ENCODE data around the gene NCBP3. TPM values are rescaled to one million over a fixed set of nuclear protein-coding genes. Genes with fewer than 3 reads are reported as not detected.
"Not testable (repeated sequence)": the region's sequence is repeated elsewhere in the genome, so short reads cannot be mapped to it uniquely, and the experiment has no call there.

NCBP3 gene
- total RNA-seq, 1 experiment from 2014 or later: 58.5 TPM

- Histone ChIP-seq H3F3A (ENCODE audit: insufficient read depth, low read depth) (no peaks in the 10 kb centered on the region), H3K4me2 (no peak overlapping the region), H3K27ac (no peak overlapping the region), H3K4me1 (replicated peaks; ENCODE audit: insufficient read depth) (no peaks in the 10 kb centered on the region), H3K27me3 (ENCODE audit: insufficient read depth, low read depth) (no peaks in the 10 kb centered on the region), H2AFZ (no peak overlapping the region), H3K79me2 (ENCODE audit: low read depth) (no peaks in the 10 kb centered on the region), H3K9me2 (ENCODE audit: insufficient read depth) (no peaks in the 10 kb centered on the region), H4K20me1 (ENCODE audit: insufficient read depth) (no peaks in the 10 kb centered on the region), H3K4me3 (no peak overlapping the region), H3K36me3 (ENCODE audit: low read depth) (no peaks in the 10 kb centered on the region), H3K9me3 (ENCODE audit: insufficient read depth, low read depth) (no peaks in the 10 kb centered on the region)
- no peak for TF ChIP-seq CTCF (conservative IDR thresholded peaks at IDR 0.05)
- TF ChIP-seq EZH2 (IDR thresholded peaks at IDR 0.05; ENCODE audit: low read depth): no peak
- ChIA-PET POLR2A (ENCODE audit: unreplicated experiment) (no interaction called here), CTCF (no interaction called here)
- intact Hi-C loops (cut with micrococcal nuclease; ENCODE audit: unreplicated experiment): loop anchor here (5.0 kb wide), 1 partner anchor 551 kb away; no protein-coding TSS in a partner anchor
- no peak for DNase-seq
- BruUV-seq (replicated peaks): no TSS peak
Measured at GRCh38 chr17:3860939-3861700, 15.1 kb upstream of the NCBP3 start.

GRCh38 chr17:3859940-3860339 is 13.9 kb upstream of the NCBP3 start:
- H3K79me2 ChIP-seq (ENCODE audit: low read depth): no peaks in the 10 kb centered on the region
- ChIA-PET CTCF (no interaction called here), POLR2A (ENCODE audit: unreplicated experiment) (interaction anchor here (0.8 kb wide), 1 partner anchor 167 kb away, joined by 8 read pairs; no protein-coding TSS in a partner anchor)
- H3K4me3 ChIP-seq: no peak overlapping the region
- H3K9me2 ChIP-seq (ENCODE audit: insufficient read depth): no peaks in the 10 kb centered on the region
- H4K20me1 ChIP-seq (ENCODE audit: insufficient read depth): no peaks in the 10 kb centered on the region
- H3K27me3 ChIP-seq (ENCODE audit: insufficient read depth, low read depth): no peaks in the 10 kb centered on the region
- H3K27ac ChIP-seq: no peak overlapping the region
- BruUV-seq (replicated peaks): no TSS peak
- DNase-seq: no peak
- H3K4me1 ChIP-seq (replicated peaks; ENCODE audit: insufficient read depth): no peaks in the 10 kb centered on the region
- no peak overlapping the region for H3K4me2 ChIP-seq
- no peaks in the 10 kb centered on the region for H3K36me3 ChIP-seq (ENCODE audit: low read depth)
- no peaks in the 10 kb centered on the region for H3F3A ChIP-seq (ENCODE audit: insufficient read depth, low read depth)
- TF ChIP-seq CTCF (conservative IDR thresholded peaks at IDR 0.05) (no peak), EZH2 (IDR thresholded peaks at IDR 0.05; ENCODE audit: low read depth) (no peak)
- H2AFZ ChIP-seq: no peak overlapping the region
- no peaks in the 10 kb centered on the region for H3K9me3 ChIP-seq (ENCODE audit: insufficient read depth, low read depth)
- intact Hi-C loops (cut with micrococcal nuclease; ENCODE audit: unreplicated experiment): loop anchor here (5.0 kb wide), 1 partner anchor 552 kb away; no protein-coding TSS in a partner anchor

- ChIA-PET POLR2A (ENCODE audit: unreplicated experiment) (no interaction called here), CTCF (interaction anchor here (0.7 kb wide), 2 partner anchors 112 to 122 kb away, joined by 3 to 5 read pairs; no protein-coding TSS in a partner anchor)
- Histone ChIP-seq H3K9me3 (ENCODE audit: insufficient read depth, low read depth) (no peaks in the 10 kb centered on the region), H3K36me3 (ENCODE audit: low read depth) (no peaks in the 10 kb centered on the region), H2AFZ (no peak overlapping the region), H3K4me2 (no peak overlapping the region), H3F3A (ENCODE audit: insufficient read depth, low read depth) (no peaks in the 10 kb centered on the region), H3K27me3 (ENCODE audit: insufficient read depth, low read depth) (no peaks in the 10 kb centered on the region), H3K9me2 (ENCODE audit: insufficient read depth) (no peaks in the 10 kb centered on the region), H3K27ac (no peak overlapping the region), H3K79me2 (ENCODE audit: low read depth) (no peaks in the 10 kb centered on the region), H3K4me1 (replicated peaks; ENCODE audit: insufficient read depth) (no peaks in the 10 kb centered on the region), H3K4me3 (no peak overlapping the region), H4K20me1 (ENCODE audit: insufficient read depth) (no peaks in the 10 kb centered on the region)
- intact Hi-C loops (cut with micrococcal nuclease; ENCODE audit: unreplicated experiment): no loop called here
- DNase-seq: no peak
- BruUV-seq (replicated peaks): no TSS peak
- no peak for TF ChIP-seq EZH2 (IDR thresholded peaks at IDR 0.05; ENCODE audit: low read depth)
- no peak for TF ChIP-seq CTCF (conservative IDR thresholded peaks at IDR 0.05)
Measured at GRCh38 chr17:3857261-3858105, 11.4 kb upstream of the NCBP3 start.

- H2AFZ ChIP-seq; H3K27ac ChIP-seq; H3K9me3 ChIP-seq (ENCODE audit: insufficient read depth, low read depth); H3K9me2 ChIP-seq (ENCODE audit: insufficient read depth); H3K4me1 ChIP-seq (replicated peaks; ENCODE audit: insufficient read depth); CTCF ChIA-PET; H3F3A ChIP-seq (ENCODE audit: insufficient read depth, low read depth); DNase-seq; POLR2A ChIA-PET (ENCODE audit: unreplicated experiment); H3K36me3 ChIP-seq (ENCODE audit: low read depth); H3K79me2 ChIP-seq (ENCODE audit: low read depth); H4K20me1 ChIP-seq (ENCODE audit: insufficient read depth); BruUV-seq (replicated peaks); intact Hi-C loops (cut with micrococcal nuclease; ENCODE audit: unreplicated experiment); H3K4me3 ChIP-seq; H3K27me3 ChIP-seq (ENCODE audit: insufficient read depth, low read depth); H3K4me2 ChIP-seq: not testable (repeated sequence)
Measured at GRCh38 chr17:3854204-3854603, 8.2 kb upstream of the NCBP3 start.
